ENCODE data around the gene KCNQ4.
A peak's percentile ranks its signal among the peaks of the same experiment; 100 is the strongest.

KCNQ4 gene

DNA sequence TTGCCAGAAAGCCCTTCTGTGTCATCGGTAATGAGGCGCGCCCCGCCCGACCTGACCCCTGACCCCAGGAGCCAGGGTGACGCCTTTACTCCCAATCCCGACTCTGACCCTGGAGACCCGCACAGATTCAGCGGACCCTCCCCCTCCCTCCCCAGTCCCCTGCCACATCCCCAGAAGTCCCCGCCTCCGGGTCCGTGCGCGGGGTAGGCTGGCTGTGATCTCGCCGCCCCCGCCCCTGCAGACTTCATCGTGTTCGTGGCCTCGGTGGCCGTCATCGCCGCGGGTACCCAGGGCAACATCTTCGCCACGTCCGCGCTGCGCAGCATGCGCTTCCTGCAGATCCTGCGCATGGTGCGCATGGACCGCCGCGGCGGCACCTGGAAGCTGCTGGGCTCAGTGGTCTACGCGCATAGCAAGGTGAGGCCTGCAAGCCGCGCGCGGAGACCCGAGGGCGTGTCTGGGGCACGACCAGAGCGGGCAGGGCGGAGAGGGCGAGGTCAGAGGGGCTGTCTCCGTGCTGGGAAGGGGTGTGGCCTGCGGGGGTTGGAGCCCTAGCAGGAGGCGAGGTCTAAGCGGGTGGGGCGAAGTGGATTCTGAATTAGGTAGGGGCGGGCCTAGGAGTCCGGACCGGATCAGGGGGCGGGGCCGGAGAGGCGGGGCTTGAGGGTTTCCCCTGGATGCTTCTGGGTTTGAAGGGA lies 34.8 kb downstream of the KCNQ4 start:
- DNase-seq (ENCODE audit: low read depth in 3 of 3), result peak; percentile 65 to 87 (median 67)

DNA sequence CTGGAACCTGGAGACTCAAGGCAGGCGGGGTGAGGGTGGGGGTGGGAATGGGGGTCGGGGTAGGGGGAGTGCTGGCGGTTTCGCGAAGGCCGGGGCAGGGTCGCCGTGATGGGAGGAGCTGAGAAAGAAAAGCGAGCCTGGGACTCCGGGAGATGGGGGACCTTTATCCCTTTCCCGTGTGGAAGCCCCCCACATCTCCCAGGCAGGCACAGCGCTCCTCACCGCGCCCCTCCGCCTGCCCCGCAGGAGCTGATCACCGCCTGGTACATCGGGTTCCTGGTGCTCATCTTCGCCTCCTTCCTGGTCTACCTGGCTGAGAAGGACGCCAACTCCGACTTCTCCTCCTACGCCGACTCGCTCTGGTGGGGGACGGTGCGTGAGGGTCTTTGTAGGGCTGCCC lies 35.5 kb downstream of the KCNQ4 start:
- no peak for DNase-seq (ENCODE audit: low read depth in 3 of 3)

DNA sequence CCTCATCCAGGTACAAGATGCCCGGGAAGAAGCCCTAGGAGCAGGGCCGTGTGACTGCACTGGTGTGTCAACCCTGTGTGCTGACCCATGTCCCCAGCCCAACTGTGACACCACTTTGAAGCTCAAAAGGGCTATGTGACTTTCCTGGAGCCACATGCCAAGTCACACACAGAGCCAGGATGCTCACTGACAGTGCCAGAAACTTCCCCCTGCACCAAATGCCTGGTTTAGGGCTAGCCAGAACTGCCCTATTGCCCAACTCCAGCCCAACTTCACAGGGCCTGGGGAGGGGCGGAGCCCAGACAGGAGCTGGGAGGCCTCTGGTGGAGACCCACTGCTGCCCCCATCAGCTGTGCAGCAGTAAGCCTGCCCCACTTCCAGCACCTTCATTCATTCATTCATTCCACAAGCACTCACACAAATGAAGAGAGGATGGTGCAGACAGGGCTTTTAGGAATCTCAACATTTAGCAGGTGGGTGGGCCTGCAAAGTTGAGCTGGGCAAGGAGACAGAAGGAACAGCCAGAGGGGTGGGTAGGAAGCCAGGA lies 36.7 kb downstream of the KCNQ4 start:
- DNase-seq (ENCODE audit: low read depth in 3 of 3), result no peak

DNA sequence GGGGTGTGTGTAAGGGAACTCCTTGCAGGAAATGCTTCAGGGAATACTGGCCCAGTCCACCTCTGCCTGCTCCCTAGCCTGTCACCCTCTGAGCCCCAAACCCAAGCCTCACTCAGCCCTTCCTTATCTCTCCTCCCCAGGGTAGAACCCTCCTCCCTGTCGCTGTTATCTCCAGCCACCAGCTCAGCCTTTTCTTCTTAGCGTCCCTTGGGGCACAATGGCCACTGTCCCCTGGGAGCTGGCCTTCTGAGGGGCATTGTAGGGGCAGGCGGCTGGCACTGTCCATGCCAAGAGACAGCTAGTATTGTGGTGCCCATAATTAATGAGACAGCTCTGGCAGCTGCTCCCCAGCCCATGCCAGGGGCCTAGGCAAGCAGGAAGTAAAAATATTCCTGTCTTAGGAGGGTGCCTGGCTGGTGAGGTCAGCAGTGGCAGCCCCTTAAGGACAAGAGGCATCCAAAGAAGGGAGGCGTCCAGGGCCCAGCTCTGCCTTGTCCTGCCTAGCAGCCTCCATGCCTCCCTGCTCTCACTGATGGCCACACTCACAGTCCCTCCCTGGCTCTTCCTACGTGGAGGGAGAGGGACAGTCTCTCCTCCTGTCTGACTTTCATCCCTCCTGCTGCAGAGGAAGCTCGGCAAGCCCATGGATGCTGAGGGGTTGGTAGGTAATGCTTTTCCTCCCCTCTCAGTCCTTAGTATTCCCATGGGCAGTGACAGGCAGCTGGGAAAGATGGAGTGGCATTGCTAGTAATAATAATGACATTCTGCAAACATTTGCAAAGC lies 37.5 kb downstream of the KCNQ4 start:
- no peak for DNase-seq (ENCODE audit: low read depth in 3 of 3)

DNA sequence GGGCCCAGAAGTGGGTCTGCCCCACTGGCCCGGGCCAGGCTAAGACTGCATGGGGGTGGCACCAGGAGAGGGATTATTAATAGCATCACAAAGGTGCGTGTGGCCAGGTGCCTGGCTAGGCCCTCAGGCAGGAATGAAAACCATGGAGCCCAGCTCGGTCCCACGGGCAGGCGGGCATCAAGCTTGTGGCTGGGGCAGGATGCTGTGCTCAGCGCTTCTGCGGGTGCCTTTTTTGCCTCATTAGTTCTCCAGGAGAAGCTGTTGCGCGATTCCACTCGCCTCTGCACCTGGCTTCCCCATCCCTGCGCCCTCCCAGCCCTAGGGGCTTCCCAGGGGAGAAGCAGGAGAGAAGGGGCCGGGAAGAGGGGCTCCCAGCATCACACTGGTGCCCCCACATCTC lies 39.3 kb downstream of the KCNQ4 start:
- DNase-seq (ENCODE audit: low read depth in 3 of 3), result no peak

DNA sequence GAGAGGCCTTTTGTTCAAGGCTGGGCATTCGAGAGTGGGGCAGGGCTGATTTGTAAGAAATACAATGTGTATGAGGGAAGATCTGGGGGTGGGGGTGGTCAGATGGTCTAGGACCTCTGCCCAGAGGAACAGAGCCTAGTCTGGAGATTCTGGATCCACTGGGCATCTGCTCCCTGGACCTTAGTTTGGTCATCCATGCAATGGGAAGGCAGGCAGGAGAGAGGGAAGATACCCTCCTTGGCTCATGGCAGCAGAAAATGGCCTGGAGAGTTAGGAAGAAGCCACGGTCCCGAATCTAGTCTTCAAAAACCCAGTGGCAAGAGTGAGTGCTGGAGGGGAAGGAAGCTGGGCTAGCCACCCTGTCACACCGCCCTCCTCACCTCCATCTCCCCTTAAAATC lies 39.8 kb downstream of the KCNQ4 start:
- DNase-seq (ENCODE audit: low read depth in 3 of 3), result no peak

DNA sequence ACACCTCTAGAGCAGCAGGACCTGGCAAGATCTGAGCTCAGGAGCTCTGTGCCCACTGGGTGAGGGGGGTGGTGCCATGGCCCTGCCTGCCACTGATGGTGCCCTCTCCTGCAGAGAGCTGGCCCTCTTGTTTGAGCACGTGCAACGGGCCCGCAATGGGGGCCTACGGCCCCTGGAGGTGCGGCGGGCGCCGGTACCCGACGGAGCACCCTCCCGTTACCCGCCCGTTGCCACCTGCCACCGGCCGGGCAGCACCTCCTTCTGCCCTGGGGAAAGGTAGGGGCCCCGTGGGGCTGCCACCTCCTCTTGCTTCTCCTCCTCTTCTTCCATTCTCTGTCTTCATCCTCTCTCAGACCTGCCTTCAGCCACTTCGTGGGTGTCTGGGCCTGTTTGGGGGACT lies 40.4 kb downstream of the KCNQ4 start:
- no peak for DNase-seq (ENCODE audit: low read depth in 3 of 3)

DNA sequence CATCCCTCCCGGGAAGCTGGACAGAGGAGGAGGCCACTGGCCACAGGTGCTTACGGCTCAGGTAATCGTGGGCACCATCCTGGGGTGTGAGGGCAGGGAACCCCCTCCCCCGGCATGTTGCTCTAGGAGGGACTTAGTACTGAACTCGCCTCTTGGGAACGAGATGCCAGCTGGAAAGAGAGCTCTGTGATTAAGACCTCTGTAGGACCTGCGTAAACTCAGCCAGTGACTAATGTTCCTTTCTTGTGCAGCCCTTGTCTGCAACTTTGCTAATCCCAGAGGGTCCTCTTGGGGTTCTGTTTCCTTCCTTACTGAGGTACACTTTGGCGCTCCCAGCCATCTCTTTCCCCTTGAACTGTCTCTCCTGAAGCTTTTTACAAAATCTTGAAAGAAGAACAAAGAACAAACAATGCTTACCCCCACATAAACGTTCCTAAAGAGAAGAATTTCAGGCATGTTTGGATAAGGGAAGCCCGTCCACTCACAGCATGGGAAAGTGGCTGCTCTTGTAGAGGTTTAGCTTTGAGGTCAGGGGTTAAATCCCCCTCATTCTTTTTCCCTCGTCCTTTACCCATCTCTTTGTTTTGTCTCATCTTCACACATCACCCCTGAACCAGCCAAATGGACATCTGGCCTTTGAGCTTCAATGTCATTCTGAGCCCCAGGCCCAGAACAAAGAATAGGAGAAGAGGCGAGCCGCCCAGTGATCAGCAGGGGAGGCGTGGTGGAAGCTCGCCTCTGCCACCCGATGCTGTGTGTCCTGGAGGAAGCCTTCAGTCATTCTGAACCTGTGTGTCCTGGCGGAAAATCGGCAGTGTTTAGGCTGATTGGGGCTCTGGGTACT lies 41.2 kb downstream of the KCNQ4 start:
- no peak for DNase-seq (ENCODE audit: low read depth in 3 of 3)

DNA sequence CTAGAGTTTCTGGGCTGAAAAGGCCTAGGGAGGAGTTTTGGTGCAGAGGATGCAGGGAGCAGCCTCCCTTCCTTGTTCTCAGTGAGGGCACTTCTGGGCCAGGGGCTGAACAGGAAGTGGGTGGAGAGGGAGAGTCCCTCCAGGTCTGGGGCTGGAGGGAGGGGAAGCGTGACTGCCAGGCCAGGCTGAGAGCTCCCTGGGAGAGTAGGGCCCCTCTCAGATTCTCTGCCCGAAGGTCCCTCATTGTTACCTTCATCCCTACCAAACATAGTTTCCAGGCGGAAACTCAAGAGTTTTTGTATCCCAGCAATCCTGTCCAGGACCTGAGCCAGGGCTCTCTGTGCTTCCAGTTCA lies 41.8 kb downstream of the KCNQ4 start:
- DNase-seq (ENCODE audit: low read depth in 3 of 3), result no peak

DNA sequence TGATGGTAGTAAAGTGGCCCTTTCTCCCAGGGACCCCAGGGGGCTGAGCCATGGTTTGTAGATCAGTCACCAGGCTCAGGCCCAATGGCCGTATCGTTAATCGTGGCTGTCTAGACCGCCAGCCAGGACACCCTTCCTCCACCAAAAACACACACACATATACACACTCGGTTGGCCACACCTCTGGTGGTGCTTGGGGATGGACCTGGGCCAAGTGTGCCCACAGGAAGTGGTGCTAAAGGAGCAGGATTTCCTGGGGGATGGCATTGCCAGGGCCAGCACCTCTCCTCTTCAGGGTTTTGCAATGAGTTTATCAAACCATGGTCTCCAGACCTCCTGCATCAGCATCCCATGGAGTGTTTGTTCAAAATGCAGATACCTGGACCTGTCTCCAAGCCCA lies 42.4 kb downstream of the KCNQ4 start:
- no peak for DNase-seq (ENCODE audit: low read depth in 3 of 3)

DNA sequence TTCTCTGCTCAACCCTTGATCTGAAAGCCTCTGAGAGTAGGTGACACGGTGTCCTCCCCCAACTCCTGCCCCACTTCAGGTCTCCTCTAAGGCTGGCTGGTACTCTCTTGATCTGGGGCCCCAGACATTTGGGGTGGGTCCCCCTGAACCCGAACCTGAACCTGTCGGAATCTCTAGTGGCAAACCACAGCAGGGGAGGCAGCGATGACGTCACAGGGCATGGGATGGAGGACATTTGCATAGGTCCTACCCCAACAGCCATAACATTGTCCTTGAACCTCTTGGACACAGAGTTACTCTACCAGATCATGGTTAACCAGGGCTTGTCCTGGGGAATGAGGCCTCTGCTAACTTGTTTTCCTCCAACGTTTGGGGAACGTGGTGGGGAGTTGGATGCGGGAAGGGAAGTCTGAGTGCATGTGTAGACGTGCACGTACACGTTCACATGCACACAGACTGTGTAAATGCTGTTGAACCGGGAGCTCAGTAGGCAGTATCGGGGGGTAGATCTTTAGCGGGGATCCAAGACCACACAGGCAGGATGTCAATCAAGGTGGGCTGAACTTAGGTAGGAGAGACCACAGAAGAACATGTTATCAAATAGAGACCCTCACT lies 46.2 kb downstream of the KCNQ4 start:
- DNase-seq (ENCODE audit: low read depth in 3 of 3), result no peak

DNA sequence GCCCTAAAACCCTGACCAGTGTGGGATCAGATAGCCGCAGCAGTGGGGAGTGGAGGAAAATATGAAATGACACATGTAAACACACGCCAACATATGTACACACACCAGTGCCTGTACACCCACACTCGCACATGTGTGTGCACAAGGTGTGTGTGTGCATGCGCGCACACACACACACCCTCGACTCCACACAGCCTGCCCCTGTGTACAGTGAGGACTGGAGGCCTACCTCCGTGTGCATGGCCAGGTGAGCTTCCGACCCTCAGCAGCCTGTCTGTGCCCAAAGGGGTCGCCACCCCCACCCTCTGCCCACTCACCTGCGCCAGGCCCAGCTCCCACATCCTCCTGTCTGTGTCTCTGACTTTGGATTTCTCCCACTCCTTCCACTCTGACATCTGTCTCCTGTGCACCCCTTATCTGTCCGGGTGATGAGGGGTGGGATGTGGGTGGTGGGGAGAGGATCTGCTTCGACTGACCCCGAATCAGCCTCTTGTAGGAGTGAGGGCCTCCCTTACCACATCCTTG lies 46.9 kb downstream of the KCNQ4 start:
- DNase-seq (ENCODE audit: low read depth in 3 of 3), result no peak

DNA sequence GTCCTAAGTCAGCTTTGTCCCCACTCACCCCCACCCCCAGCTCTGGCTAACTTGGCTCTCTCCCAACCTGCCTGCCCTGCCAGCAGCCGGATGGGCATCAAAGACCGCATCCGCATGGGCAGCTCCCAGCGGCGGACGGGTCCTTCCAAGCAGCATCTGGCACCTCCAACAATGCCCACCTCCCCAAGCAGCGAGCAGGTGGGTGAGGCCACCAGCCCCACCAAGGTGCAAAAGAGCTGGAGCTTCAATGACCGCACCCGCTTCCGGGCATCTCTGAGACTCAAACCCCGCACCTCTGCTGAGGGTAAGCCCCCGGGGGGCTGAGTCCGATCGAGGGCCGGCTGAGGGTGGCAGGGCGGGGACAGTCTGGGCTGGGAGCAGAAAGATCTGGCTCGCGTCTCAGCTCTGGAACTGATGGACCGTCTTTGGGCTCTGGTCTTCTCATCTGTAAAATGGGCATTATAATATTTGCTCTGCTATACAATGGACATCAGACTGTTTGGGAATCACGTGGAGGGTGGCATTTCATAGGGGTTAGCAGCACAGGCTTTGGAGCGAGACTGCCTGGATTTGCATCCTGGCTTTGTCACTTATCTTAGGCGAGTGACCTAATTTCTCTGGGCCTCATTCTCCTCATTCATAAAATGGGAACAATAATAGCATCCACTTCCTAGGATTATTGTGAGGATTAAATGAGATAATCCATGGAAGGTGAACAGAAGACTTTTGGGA lies 47.6 kb downstream of the KCNQ4 start:
- no peak for DNase-seq (ENCODE audit: low read depth in 3 of 3)

DNA sequence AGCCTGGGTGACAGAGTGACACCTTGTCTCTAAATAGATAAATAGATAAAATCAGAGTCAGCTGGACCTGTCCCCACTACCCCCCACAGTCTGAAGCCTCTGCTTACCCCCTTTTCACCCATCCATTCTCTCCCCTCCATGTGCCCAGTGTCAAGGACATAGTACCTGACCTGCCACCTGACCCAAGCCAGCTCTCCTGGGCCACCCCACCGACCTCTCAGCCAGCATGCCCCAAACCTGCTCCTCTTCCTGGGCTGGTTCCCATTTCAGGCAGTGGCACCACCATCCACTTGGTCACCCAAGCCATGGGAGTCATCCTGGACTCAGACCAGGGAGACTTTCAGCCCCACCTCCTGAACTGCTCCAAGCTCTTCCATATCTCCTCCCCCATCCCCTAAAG lies 50.4 kb downstream of the KCNQ4 start:
- DNase-seq (ENCODE audit: low read depth in 3 of 3), result no peak

DNA sequence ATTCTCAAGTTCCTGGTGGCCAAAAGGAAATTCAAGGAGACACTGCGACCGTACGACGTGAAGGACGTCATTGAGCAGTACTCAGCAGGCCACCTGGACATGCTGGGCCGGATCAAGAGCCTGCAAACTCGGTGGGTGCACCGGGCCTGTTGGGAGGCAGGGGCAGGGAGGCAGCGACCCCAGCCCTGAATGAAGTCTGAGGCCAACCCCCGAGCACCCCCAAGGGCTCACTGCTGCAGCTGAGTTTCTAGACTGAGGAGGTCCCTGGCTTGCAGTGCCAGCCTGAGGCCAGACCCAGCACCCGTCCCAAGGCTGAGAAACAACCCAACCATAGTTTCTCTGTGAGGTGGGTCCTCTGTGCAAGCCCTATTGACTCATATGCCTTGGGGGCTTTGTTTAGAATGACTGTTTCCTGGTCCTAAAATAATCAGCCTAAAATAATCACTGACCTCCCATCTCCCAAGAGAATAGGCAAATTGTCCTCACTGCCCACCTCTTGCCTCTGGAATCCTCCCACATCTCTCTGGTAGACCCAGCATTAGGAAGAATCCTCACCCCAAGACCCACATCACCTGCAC lies 51.5 kb downstream of the KCNQ4 start:
- no peak for DNase-seq (ENCODE audit: low read depth in 3 of 3)

DNA sequence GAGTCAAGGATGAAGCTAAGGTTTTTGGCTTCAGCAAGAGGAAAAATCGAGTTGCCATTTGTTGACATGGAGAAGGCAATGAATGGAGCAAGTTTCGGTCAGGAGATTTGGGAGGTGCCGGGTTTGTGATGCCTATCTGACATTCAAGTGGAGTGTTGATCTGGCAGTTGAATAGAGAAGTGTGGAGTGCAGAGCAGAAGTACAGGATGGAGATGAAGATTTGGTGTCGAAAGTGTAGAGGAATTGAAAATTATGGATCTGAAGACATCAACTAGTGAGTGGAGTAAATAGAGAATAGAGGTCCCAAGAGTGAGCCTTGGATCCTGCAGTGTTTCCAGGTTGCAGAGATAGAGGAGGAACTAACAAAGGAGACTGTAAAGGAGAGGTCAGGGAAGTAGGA lies 52.7 kb downstream of the KCNQ4 start:
- no peak for DNase-seq (ENCODE audit: low read depth in 3 of 3)

DNA sequence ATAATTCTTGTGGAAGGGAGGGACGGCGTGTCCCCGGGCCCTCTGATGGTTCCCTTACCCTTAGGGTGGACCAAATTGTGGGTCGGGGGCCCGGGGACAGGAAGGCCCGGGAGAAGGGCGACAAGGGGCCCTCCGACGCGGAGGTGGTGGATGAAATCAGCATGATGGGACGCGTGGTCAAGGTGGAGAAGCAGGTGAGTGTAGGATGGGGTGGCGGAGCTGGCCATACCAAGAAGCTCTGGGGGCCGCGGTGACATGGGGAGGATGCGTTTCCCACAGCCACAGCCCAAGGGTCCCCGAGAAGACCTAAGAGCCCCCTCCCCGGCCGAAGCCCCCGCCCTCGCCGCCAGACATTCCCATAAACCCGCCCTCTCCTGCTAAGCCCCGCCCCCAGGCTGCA lies 54.0 kb downstream of the KCNQ4 start:
- no peak for DNase-seq (ENCODE audit: low read depth in 3 of 3)

DNA sequence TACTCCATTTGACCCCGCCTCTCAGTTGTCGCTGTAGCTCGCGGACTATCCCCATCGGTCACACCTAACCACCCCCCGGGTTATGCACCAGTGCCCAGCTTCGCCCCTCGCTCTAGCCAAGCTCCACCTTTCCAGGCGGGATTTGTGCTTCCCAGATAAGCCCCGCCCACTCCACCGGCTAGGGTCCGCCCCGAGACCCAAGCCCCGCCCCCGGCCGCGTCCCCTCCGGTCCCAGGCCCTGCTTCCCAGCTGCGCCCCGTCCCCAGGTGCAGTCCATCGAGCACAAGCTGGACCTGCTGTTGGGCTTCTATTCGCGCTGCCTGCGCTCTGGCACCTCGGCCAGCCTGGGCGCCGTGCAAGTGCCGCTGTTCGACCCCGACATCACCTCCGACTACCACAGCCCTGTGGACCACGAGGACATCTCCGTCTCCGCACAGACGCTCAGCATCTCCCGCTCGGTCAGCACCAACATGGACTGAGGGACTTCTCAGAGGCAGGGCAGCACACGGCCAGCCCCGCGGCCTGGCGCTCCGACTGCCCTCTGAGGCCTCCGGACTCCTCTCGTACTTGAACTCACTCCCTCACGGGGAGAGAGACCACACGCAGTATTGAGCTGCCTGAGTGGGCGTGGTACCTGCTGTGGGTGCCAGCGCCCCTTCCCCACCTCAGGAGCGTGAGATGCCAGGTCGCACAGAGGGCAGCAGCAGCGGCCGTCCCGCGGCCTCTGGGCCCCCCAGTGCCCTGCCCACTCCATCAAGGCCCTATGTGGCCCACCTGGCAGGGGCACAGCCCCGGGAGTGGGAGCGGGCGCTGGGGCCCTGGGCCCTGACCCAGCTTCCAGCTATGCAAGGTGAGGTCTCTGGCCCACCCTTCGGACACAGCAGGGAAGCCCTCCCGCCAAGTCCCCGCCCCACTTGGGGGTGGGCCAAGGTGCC lies 54.7 kb downstream of the KCNQ4 start:
- no peak for DNase-seq (ENCODE audit: low read depth in 3 of 3)
